HFF-Myc (cell line): ENCODE measurements around the gene TENM4.

Source experiments
- DNase-seq: peaks from one replicate; pipeline ENCODE4 v3.0.0-alpha.2; 2011; ENCODE audit warnings: low read depth; ENCODE audit errors: extremely low read depth
- H3K4me3 ChIP-seq: replicated peaks from 2 replicates; pipeline ENCODE4 v1.5.1; 2011; ENCODE audit warnings: low read depth, mild to moderate bottlenecking, control low read depth, low read length
- TF ChIP-seq, protein P1 (sequence below): IDR thresholded peaks from 2 replicates; pipeline ENCODE4 v1.5.1; 2012; ENCODE audit warnings: mild to moderate bottlenecking, low read depth, low read length, control low read depth; ENCODE audit errors: missing control alignments

TENM4 gene

GRCh38 chr11:78655561-78655960, 785.3 kb downstream of the TENM4 start:
- TF ChIP-seq, protein P1, sequence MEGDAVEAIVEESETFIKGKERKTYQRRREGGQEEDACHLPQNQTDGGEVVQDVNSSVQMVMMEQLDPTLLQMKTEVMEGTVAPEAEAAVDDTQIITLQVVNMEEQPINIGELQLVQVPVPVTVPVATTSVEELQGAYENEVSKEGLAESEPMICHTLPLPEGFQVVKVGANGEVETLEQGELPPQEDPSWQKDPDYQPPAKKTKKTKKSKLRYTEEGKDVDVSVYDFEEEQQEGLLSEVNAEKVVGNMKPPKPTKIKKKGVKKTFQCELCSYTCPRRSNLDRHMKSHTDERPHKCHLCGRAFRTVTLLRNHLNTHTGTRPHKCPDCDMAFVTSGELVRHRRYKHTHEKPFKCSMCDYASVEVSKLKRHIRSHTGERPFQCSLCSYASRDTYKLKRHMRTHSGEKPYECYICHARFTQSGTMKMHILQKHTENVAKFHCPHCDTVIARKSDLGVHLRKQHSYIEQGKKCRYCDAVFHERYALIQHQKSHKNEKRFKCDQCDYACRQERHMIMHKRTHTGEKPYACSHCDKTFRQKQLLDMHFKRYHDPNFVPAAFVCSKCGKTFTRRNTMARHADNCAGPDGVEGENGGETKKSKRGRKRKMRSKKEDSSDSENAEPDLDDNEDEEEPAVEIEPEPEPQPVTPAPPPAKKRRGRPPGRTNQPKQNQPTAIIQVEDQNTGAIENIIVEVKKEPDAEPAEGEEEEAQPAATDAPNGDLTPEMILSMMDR = no peak
- no peak for DNase-seq
- H3K4me3 ChIP-seq = no peak overlapping the region

GRCh38 chr11:78654866-78655265, 786.0 kb downstream of the TENM4 start:
- DNase-seq = no peak
- TF ChIP-seq, protein P1 = no peak
- H3K4me3 ChIP-seq = no peak overlapping the region

DNA sequence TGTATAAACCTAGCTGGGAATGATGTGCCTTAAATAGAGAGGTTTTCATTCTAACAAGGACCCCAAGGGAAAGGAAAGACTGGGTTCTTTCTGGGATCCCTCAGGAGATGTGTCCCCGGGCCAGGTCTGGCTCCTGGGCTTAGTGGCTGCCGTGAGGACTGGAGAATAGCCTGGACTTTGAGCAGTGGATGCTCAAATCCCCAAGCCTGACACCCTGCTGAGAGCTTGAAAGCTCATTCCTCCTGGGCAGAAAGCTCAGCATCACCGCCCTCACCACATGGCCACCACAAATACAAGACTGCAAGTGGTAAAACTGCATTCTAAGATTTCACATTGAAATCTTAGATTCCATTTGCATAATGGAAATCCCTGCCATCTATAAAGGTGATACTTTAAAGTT, 786.8 kb downstream of the TENM4 start:
- TF ChIP-seq, protein P1 = no peak
- no peak overlapping the region for H3K4me3 ChIP-seq
- DNase-seq = no peak

DNA sequence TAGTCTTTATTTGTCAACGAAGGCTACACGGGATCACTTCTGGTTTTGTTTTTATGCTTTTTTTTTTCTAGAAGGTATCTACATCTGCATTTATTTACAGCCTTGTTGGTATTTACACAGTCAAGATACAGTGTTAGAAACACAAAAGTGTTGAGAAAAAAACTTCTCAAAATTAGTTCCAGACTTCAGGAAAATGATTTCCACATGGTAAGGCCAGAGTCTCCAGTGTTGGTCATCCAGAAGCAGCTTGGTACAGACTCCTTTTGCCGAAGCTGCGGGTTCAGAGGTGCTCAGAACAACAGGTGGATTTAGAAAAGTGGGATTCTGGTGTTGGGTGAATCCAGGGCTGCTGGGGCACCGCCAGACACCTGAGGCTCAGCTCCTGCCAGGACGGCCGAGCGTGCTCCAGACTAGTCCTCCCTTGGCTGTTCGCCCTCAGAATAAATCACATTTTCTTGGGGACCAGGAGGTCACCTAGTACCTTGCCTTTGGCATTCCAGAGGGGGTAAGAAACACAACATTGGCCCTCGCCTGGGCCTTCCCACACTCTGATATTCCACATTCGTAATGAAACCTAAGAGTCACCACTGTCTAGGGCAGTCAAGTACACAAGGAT, 787.4 kb downstream of the TENM4 start:
- no peak overlapping the region for H3K4me3 ChIP-seq
- DNase-seq = peak; percentile 61
- TF ChIP-seq, protein P1 = no peak

DNA sequence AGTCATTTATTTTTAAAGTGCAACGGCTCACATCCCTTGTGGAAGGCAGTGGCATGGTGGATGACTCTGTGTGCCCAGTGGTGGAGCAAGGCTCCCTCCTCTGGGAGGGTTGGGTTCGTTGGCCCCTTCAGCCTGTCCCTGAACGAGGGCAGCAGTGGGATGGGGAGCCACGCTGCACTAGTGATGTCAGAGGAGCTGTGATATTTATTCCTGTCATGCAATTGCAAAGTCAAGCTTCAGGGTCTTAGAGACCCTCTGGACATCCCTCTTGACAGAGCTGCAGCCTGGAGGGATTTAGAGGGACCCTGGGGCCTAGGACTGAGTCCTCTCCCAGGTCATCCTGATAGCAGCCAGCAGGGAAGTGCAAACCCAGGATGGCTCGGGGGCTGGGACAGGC, 788.0 kb downstream of the TENM4 start:
- TF ChIP-seq, protein P1 = no peak
- DNase-seq = no peak
- H3K4me3 ChIP-seq = no peak overlapping the region

DNA sequence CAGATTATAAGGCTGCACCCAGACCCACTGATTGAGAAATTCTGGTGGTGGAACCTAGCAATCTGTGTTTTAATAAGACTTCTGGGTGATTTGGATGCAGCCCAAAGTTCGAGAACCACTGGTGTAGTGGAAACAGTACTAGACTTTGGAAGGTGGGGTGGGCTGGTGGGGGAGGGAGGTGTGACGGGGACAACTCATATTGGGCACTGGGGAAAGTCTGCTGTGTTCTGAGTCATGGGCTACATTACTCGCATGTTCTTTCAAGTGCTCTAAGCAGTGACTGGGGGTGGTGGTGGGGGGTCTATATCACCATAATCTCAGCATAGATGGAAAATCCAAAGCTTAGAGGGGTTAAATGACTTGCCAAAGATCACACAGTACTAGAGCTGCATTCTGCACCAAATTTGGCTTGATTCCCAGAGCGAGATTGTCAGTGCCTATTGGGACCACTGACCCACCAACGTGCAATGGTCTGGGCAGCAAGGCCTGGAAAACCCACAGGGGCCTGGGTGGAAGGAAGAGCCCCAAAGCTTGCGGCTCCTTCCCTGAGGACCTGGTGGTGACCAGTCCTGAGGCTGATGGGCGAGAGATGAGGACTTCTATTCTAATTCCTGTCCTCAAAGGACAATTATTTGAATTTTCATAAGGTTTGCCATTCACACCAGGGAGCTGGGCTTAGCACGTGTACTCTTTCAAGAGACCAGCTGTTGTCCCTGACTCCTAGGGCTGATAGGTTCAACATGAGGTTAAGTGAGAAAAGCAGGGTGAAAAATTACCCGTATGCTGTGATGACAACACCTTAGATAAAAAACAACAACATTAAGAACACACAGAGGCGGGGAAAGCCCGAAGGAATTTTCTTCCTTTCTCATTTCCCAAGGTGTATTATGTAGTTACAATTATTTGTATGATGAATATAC, 788.6 kb downstream of the TENM4 start:
- TF ChIP-seq, protein P1 = no peak
- DNase-seq = no peak
- no peak overlapping the region for H3K4me3 ChIP-seq
